HG03442 (cell line): ENCODE measurements around the gene MASP2.
"Not testable (repeated sequence)": the region's sequence is repeated elsewhere in the genome, so short reads cannot be mapped to it uniquely, and the experiment has no call there.

Experiments
- ATAC-seq: cut with Tn5 transposase; IDR thresholded peaks from one replicate; pipeline ENCODE4 v1.9.1; 2021; ENCODE audit warnings: mild to moderate bottlenecking, moderate library complexity; ENCODE audit not compliant: unreplicated experiment

The MASP2 gene

DNA sequence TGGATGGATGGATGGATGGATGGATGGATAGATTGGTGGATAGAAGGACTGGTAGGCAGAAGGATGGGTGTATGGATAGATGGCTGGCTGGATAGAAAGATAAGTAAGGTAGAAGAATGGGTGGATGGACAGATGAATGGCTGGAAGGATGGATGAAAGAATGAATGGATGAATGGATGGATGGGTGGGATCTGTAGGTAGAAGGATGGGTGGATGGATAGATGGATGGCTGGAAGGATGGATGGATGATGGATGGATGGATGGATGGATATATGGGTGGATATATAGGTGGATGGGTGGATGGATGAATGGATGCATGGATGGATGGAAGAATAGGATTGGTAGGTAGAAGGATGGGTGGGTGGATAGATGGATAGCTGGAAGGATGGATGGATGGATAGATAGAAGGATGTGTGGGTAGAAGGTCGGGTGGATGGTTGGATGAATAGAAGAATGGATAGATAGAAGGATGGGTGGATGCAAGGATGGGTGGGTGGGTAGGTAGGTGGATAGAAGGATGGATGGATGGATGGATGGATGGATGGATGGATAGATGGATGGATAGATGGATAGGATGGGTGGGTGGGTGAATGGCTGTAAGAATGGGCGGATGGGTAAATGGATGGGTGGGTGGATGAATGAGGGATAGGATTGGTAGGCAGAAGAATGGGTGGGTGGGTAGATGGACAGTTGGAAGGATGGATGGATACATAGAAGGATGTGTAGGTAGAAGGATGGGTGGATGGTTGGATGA is 7.5 kb downstream of the MASP2 start:
- no peak for ATAC-seq

- ATAC-seq = no peak
Observed at GRCh38 chr1:11037740-11038182, 9.3 kb downstream of the MASP2 start.

- ATAC-seq = not testable (repeated sequence)
Observed at GRCh38 chr1:11037019-11037739, 9.9 kb downstream of the MASP2 start.

- no peak for ATAC-seq
Observed at GRCh38 chr1:11031624-11032262, 15.3 kb downstream of the MASP2 start.

DNA sequence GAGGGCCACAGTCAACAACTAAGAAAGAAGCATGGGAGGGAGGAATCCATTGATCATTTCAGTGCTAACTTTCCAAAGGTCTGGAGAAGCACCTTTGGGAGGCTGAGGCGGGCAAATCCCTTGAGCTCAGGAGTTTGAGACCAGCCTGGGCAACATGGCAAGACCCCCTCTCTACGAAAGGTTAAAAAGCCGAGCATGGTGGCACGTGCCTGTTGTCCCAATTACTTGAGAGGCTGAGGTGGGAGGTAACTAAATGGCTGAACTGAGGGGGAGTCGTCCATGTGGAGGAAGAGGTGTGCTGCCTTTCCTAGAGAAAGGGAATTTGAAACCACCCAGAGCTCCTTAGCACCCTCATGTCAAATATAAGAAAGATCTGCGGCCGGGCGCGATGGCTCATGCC is 16.2 kb downstream of the MASP2 start:
- ATAC-seq = no peak

- ATAC-seq = no peak
Observed at GRCh38 chr1:11028018-11028417, 19.0 kb downstream of the MASP2 start.

GRCh38 chr1:11027316-11027715 is 19.7 kb downstream of the MASP2 start:
- no peak for ATAC-seq

DNA sequence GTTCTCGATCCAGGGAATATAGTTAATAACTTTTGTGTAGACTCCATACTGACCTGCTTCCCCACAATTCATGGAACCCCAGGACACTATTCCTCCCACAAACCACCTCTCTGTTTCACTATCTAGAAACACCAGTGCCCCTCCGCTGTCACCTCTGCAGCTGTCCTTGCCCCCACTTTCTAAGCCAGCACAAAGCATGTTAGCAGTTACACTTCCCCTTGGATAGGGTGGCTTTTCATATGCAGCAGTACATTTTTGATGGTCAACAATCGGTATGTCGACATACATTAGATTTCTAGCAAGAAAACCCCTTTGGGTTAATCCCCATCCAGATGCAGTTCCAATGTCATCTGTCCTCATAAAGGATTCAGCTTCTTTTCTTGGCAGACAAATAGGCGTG is 20.1 kb downstream of the MASP2 start:
- ATAC-seq = no peak

- ATAC-seq = no peak
Observed at GRCh38 chr1:11026052-11026451, 21.0 kb downstream of the MASP2 start.

- no peak for ATAC-seq
Observed at GRCh38 chr1:11025618-11026017, 21.4 kb downstream of the MASP2 start.

DNA sequence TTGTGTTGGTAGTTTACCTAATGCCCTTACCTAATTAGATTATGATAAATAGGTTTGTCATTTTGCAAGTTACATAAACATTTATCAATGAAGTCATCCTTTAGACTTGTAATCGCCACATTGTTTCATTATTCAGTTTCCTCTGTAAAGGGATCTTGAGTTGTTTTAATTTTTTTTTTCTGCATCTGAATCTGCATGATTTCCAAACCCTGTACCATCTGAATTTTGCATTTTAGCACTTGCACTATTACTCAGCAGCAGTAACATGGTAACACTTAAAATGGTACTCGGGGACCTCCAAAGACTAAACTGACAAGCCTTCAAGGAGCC is 22.2 kb downstream of the MASP2 start:
- ATAC-seq = no peak

DNA sequence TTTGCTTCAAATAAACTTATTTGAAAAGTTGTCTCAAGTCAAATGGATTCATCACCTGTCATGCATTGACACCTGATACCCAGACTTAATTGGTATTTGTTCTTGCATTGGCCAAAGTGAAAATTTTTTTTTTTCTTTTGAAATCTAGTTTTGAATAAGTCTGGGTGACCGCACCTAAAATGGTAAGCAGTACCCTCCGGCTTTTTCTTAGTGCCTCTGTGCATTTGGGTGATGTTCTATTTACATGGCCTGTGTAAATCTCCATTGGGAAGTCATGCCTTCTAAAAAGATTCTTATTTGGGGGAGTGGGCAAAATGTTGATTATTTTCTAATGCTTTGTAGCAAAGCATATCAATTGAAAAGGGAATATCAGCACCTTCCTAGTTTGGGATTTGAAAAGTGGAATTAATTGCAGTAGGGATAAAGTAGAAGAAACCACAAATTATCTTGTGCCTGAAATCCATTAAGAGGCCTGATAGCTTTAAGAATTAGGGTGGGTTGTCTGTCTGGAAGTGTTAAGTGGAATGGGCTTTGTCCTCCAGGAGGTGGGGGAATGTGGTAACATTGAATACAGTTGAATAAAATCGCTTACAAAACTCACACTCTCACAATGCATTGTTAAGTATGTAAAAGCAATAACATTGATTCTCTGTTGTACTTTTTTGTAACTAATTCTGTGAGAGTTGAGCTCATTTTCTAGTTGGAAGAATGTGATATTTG is 22.7 kb downstream of the MASP2 start:
- no peak for ATAC-seq

DNA sequence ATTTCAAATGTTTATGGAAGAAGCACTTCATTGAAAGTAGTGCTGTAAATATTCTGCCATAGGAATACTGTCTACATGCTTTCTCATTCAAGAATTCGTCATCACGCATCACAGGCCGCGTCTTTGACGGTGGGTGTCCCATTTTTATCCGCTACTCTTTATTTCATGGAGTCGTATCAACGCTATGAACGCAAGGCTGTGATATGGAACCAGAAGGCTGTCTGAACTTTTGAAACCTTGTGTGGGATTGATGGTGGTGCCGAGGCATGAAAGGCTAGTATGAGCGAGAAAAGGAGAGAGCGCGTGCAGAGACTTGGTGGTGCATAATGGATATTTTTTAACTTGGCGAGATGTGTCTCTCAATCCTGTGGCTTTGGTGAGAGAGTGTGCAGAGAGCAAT is 23.8 kb downstream of the MASP2 start:
- ATAC-seq = no peak

DNA sequence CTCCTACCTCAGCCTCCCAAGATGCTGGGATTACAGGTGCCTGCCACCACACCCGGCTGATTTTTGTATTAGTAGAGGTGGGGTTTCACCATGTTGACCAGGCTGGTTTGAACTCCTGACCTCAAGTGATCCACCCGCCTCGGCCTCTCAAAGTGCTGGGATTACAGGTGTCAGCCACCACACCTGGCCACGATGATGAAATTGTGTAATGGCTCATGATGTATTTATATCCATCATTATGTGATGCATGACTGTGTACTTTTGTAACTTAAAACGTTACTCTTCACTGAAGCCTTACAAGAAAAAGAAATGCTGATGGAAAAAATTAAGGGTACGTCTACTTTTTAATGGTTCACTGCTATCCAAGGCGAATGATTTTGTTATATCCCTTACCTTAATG is 27.1 kb downstream of the MASP2 start:
- ATAC-seq = no peak

GRCh38 chr1:11019358-11019757 is 27.7 kb downstream of the MASP2 start:
- ATAC-seq = not testable (repeated sequence)

DNA sequence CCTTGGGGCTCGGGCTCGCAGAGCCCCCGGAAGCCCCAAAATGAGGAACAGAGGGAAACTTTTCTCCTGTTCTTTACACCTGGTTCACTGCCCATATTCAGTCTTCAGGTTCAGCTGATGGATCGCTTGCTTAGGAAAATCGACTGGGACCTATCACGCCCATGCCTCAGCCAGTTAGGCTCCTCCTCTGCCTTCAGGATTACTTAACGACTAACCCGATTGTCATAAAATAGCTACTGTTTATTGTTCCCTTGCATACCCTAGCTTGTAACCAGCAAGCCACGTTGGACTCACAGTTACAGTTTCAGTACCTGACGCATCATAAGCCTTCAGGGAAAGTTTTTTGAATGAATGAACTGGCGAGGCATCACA is 33.9 kb downstream of the MASP2 start:
- ATAC-seq = no peak

GRCh38 chr1:11012260-11013159 is 34.5 kb downstream of the MASP2 start, which contains the start of gene TARDBP:
Gene TARDBP (plus strand): TSS chr1:11012654. CDS start chr1:11013728, 1,074 bp downstream.
- peak; percentile 84 for ATAC-seq

- no peak for ATAC-seq
Observed at GRCh38 chr1:11000526-11000925, 46.5 kb downstream of the MASP2 start.

GRCh38 chr1:10996100-10996499 is 50.9 kb downstream of the MASP2 start:
- no peak for ATAC-seq

GRCh38 chr1:10992864-10993263 is 54.2 kb downstream of the MASP2 start:
- no peak for ATAC-seq
